HFF-Myc (cell line): ENCODE measurements around the gene PRR14L.
A peak's percentile ranks its signal among the peaks of the same experiment; 100 is the strongest.
"Not testable (repeated sequence)": the region's sequence is repeated elsewhere in the genome, so short reads cannot be mapped to it uniquely, and the experiment has no call there.

ENCODE experiments used
- DNase-seq: peaks from one replicate; pipeline ENCODE4 v3.0.0-alpha.2; 2011; ENCODE audit warnings: low read depth; ENCODE audit errors: extremely low read depth
- H3K4me3 ChIP-seq: replicated peaks from 2 replicates; pipeline ENCODE4 v1.5.1; 2011; ENCODE audit warnings: low read depth, mild to moderate bottlenecking, control low read depth, low read length
- CTCF ChIP-seq: IDR thresholded peaks from 2 replicates; pipeline ENCODE4 v1.5.1; 2012; ENCODE audit warnings: mild to moderate bottlenecking, low read depth, low read length, control low read depth; ENCODE audit errors: missing control alignments

Gene PRR14L

GRCh38 chr22:31749636-31750364 is at the start of gene PRR14L:
Gene PRR14L, minus strand, starts transcription at chr22:31750132. Its CDS starts 11,272 bp downstream, at chr22:31738860.
- peak; percentile 73 for DNase-seq
- peak within 1 kb of the TSS; percentile 99 for H3K4me3 ChIP-seq
- no peak for TF ChIP-seq CTCF

- DNase-seq, H3K4me3 ChIP-seq: not testable (repeated sequence)
Observed at GRCh38 chr22:31799358-31799757, 49.4 kb upstream of the PRR14L start.

- DNase-seq = no peak
- no peak for TF ChIP-seq CTCF
- no peak overlapping the region for H3K4me3 ChIP-seq
Observed at GRCh38 chr22:31790240-31790639, 40.3 kb upstream of the PRR14L start.

GRCh38 chr22:31789803-31790202 is 39.9 kb upstream of the PRR14L start:
- TF ChIP-seq CTCF = no peak
- DNase-seq = no peak
- H3K4me3 ChIP-seq = no peak overlapping the region

GRCh38 chr22:31776231-31776630 is 26.3 kb upstream of the PRR14L start:
- no peak for DNase-seq

GRCh38 chr22:31773416-31773815 is 23.5 kb upstream of the PRR14L start:
- TF ChIP-seq CTCF = no peak

More at GRCh38 chr22:31776231-31776630, 26.3 kb upstream of the PRR14L start:
- no peak for TF ChIP-seq CTCF
- no peak overlapping the region for H3K4me3 ChIP-seq

GRCh38 chr22:31768422-31769059 is 18.6 kb upstream of the PRR14L start:
- TF ChIP-seq CTCF = no peak
- H3K4me3 ChIP-seq = no peak overlapping the region
- DNase-seq = no peak

More at GRCh38 chr22:31773416-31773815, 23.5 kb upstream of the PRR14L start:
- DNase-seq = no peak
- no peak overlapping the region for H3K4me3 ChIP-seq
